Heart right ventricle (tissue), 16 donors: ENCODE measurements around the gene GRIN3A. TPM values are rescaled to one million over a fixed set of nuclear protein-coding genes. Genes with fewer than 3 reads are reported as not detected.

Experiments used
- ATAC-seq, 8 donors: fragments of 200-7000 bp; cut with Tn5 transposase; one replicate each; pipeline ENCODE4 v1.9.1; 2020; ENCODE audit warnings: mild to moderate bottlenecking in 8 of 8, moderate library complexity in 8 of 8, moderate number of reproducible peaks in 1 of 8
- DNase-seq, 2 donors: peaks; one replicate each; pipeline ENCODE4 v3.0.0-alpha.2; 2020
- H3K27ac ChIP-seq, 10 donors: fragments of 200-600 bp; sonication (generic) in 2 of 10; one replicate each; pipeline versions ENCODE4 v1.5.0 to v1.8.0; 2020 to 2022; ENCODE audit warnings: mild to moderate bottlenecking in 3 of 10
- H3K27me3 ChIP-seq, 7 donors: fragments of 200-600 bp; one replicate each; pipeline ENCODE4 v1.8.0; 2021 to 2022; ENCODE audit warnings: mild to moderate bottlenecking in 2 of 7
- H3K36me3 ChIP-seq, 9 donors: fragments of 200-600 bp; sonication (generic) in 1 of 9; one replicate each; pipeline versions ENCODE4 v1.5.0 to v1.8.0; 2020 to 2022; ENCODE audit warnings: mild to moderate bottlenecking in 2 of 9
- H3K4me1 ChIP-seq, 9 donors: fragments of 200-600 bp; sonication (generic) in 1 of 9; one replicate each; pipeline versions ENCODE4 v1.5.0 to v1.8.0; 2020 to 2022; ENCODE audit warnings: mild to moderate bottlenecking in 4 of 9
- H3K4me3 ChIP-seq, 10 donors: fragments of 200-600 bp; sonication (generic) in 2 of 10; one replicate each; pipeline versions ENCODE4 v1.5.0 to v1.8.0; 2020 to 2022; ENCODE audit warnings: mild to moderate bottlenecking in 7 of 10, moderate library complexity in 2 of 10
- H3K9me3 ChIP-seq, 11 donors: fragments of 200-600 bp in 10 of 11; sonication (generic) in 2 of 11; one replicate each; pipeline versions ENCODE4 v1.5.0 to v1.8.0; 2013 to 2022; ENCODE audit warnings: mild to moderate bottlenecking in 2 of 11, control low read depth in 1 of 11, moderate library complexity in 1 of 11
- CTCF ChIP-seq, 9 donors: fragments of 200-600 bp; sonication (generic) in 2 of 9; IDR thresholded peaks; one replicate each; pipeline versions ENCODE4 v1.5.0 to v1.8.0; 2021 to 2022; ENCODE audit warnings: antibody characterized with exemption in 9 of 9, mild to moderate bottlenecking in 5 of 9, moderate library complexity in 1 of 9
- WGBS, 2 donors: extraction: QIAGEN DNeasy Blood & Tissue Kit; methylation state at CpG; one replicate each; pipeline ENCODE4 v1.1.7; 2013; ENCODE audit warnings: inconsistent platforms in 1 of 2; 5-methylcytosine and 5-hydroxymethylcytosine counted together
- intact Hi-C, 10 donors: fragments of 100-400 bp; cut with DNase I; formaldehyde crosslinking; loops; one replicate each; pipeline versions ENCODE4 v1.11.1 to v1.14.2; 2022
- polyA plus RNA-seq, 2 donors: library from polyadenylated mRNA; stranded (reverse); fragments of 200-250 nt; gene quantifications; one replicate each; pipeline ENCODE4 v1.2.3, GENCODE V29; 2013
- total RNA-seq, 10 donors: library from RNA; stranded (reverse); fragmentation: NEBNext Ultra II Directional in 3 of 10; extraction: Animal tissue kit (Norgen Biotek cat#: 25700) in 3 of 10; gene quantifications; one replicate each; pipeline versions ENCODE4 v1.2.1 to v1.2.4, GENCODE V29; 2021 to 2023
- donor health status: Arrhythmogenic right ventricular cardiomyopathy.
- donor health status: ischemic (EF 13 %, LVEDD 7.1; RV severe dilation, severe dysfunction).
- donor health status: healthy with polysubstance abuse.
- donor health status: DM: no; HTN: yes; CAD: no.
- donor health status: DM: no; HTN: no; CAD: no.
- donor health status: ischemic (EF 25% LVEDD 6.9; RV normal size, moderate dysfunction).
- donor health status: ischemic (EF 25% LVEDD 5.7; RV mildly dilated, moderate dysfunction).
- donor health status: healthy.
- donor health status: DM: yes; HTN: yes; CAD: no.
- donor health status: Ischemic cardiomyopathy.
- donor health status: ischemic (EF 35%, LVEDD 5.7; RV mildly dilated, moderate dysfunction).
- donor health status: nonischemic (EF 11% LVEDD 7.7; RV severe dilation, severe dysfunction).
- donor health status: DM: yes; HTN: yes; CAD: no.
- donor health status: PGD.
- donor health status: ischemic (EF 29% LVEDD 5.4; RV normal size, mild dysfunction).
- donor health status: nonischemic (EF 23%, LVEDD 6.1; RV moderate dilation, normal function).

The GRIN3A gene
- total and polyA plus RNA-seq, 12 donors = 0.06 to 1.4 (median 0.33) TPM

- no peak for ATAC-seq
- intact Hi-C loops = no loop called here
- H3K36me3 ChIP-seq = no peaks in the 10 kb centered on the region
- DNase-seq = no peak
- no peak for TF ChIP-seq CTCF (IDR thresholded peaks at IDR 0.05)
- H3K9me3 ChIP-seq = no peaks in the 10 kb centered on the region
- peaks cover 0 to 19% (median 0%) of the 10 kb centered on the region in 9 donors for H3K4me1 ChIP-seq
- WGBS, 2 donors = 66 to 74% methylated on average over 3 of the region's 3 CpGs
- no peak overlapping the region for H3K4me3 ChIP-seq
- H3K27ac ChIP-seq = no peak overlapping the region
- no peaks in the 10 kb centered on the region for H3K27me3 ChIP-seq
These were observed 160.1 kb downstream of the GRIN3A start for GRCh38 chr9:101578378-101578777.

DNA sequence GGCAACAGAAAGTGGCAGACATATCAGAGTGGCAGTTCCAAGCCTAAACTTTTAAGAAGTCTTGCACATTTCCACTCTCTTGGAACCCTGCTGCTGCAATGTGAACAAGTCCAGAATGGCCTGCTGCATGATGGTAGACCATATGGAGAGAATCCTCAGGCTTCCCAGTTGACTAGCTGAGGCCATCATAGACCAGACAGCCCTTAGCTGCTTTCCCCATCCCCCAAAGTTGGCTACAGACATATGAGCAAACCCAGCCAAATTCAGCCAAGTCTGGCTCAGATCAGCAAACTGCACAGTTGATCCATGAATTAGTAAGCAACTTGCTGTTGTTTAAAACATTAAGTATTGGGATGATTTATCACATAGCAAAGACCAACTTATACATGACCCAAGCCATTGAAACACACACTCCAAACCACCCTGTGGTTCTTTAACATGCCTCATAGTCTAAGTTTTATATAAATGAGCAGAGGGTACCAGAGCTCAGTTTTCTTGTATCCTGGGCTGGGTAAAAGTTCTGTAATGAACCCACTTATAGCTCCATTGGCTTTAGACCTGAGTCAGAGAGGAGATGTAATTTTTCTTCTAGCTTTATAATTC, 163.6 kb downstream of the GRIN3A start:
- no peak for DNase-seq
- Histone ChIP-seq H3K36me3 (peaks cover 0 to 10% (median 0%) of the 10 kb centered on the region in 9 donors), H3K27ac (no peak overlapping the region), H3K4me1 (peaks cover 0 to 12% (median 0%) of the 10 kb centered on the region in 9 donors), H3K27me3 (no peaks in the 10 kb centered on the region), H3K4me3 (no peak overlapping the region), H3K9me3 (no peaks in the 10 kb centered on the region)
- ATAC-seq = no peak
- intact Hi-C loops = no loop called here
- no peak for TF ChIP-seq CTCF (IDR thresholded peaks at IDR 0.05)

GRCh38 chr9:101572316-101572715, 166.1 kb downstream of the GRIN3A start:
- DNase-seq (no peak), ATAC-seq (no peak)
- no peak overlapping the region for H3K27ac ChIP-seq
- no peak for TF ChIP-seq CTCF (IDR thresholded peaks at IDR 0.05)
- H3K9me3 ChIP-seq = no peaks in the 10 kb centered on the region
- intact Hi-C loops = no loop called here
- H3K36me3 ChIP-seq = peaks cover 0 to 35% (median 0%) of the 10 kb centered on the region in 9 donors
- H3K4me1 ChIP-seq = peaks cover 0 to 10% (median 0%) of the 10 kb centered on the region in 9 donors
- WGBS, 2 donors = 63 to 81% methylated on average over 2 of the region's 2 CpGs
- H3K4me3 ChIP-seq = no peak overlapping the region
- H3K27me3 ChIP-seq = no peaks in the 10 kb centered on the region

GRCh38 chr9:101571114-101571513, 167.3 kb downstream of the GRIN3A start:
- Histone ChIP-seq H3K27ac (no peak overlapping the region), H3K27me3 (no peaks in the 10 kb centered on the region), H3K4me1 (peaks cover 0 to 10% (median 0%) of the 10 kb centered on the region in 9 donors), H3K4me3 (no peak overlapping the region), H3K36me3 (peaks cover 0 to 47% (median 3%) of the 10 kb centered on the region in 9 donors), H3K9me3 (no peaks in the 10 kb centered on the region)
- no peak for DNase-seq
- ATAC-seq = no peak
- intact Hi-C loops = no loop called here
- no peak for TF ChIP-seq CTCF (IDR thresholded peaks at IDR 0.05)
- WGBS, 2 donors = 69 to 80% methylated on average over 1 of the region's 1 CpG
